ES-I3 (cell line): Measurements from ENCODE around the gene TRAF5.

Source experiments
- H3K36me3 ChIP-seq: 2 replicates; pipeline ENCODE4 v1.6.1; 2013; ENCODE audit warnings: mild to moderate bottlenecking, low read length, control low read depth, moderate library complexity; ENCODE audit not compliant: insufficient read depth
- H3K4me1 ChIP-seq: 2 replicates; pipeline ENCODE4 v1.6.1; 2013; ENCODE audit warnings: mild to moderate bottlenecking, control low read depth, low read length; ENCODE audit not compliant: insufficient read depth
- H3K9ac ChIP-seq: 2 replicates; pipeline ENCODE4 v1.6.1; 2013; ENCODE audit warnings: low read depth, mild to moderate bottlenecking, low read length, moderate library complexity
- H3K9me3 ChIP-seq: 2 replicates; pipeline ENCODE4 v1.6.1; 2013; ENCODE audit warnings: mild to moderate bottlenecking, low read length, moderate library complexity; ENCODE audit not compliant: control insufficient read depth, insufficient read depth

TRAF5 gene, protein sequence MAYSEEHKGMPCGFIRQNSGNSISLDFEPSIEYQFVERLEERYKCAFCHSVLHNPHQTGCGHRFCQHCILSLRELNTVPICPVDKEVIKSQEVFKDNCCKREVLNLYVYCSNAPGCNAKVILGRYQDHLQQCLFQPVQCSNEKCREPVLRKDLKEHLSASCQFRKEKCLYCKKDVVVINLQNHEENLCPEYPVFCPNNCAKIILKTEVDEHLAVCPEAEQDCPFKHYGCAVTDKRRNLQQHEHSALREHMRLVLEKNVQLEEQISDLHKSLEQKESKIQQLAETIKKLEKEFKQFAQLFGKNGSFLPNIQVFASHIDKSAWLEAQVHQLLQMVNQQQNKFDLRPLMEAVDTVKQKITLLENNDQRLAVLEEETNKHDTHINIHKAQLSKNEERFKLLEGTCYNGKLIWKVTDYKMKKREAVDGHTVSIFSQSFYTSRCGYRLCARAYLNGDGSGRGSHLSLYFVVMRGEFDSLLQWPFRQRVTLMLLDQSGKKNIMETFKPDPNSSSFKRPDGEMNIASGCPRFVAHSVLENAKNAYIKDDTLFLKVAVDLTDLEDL

GRCh38 chr1:211326528-211327345, at the start of gene TRAF5:
TSS of gene TRAF5 (plus strand) at chr1:211326833. CDS start at chr1:211353240, 26,407 bp downstream.
- Histone ChIP-seq H3K9me3 (no peaks in the 10 kb centered on the region), H3K36me3 (no peaks in the 10 kb centered on the region), H3K9ac (peak within 1 kb of the TSS; percentile 52), H3K4me1 (peaks cover 15% of the 10 kb centered on the region)

DNA sequence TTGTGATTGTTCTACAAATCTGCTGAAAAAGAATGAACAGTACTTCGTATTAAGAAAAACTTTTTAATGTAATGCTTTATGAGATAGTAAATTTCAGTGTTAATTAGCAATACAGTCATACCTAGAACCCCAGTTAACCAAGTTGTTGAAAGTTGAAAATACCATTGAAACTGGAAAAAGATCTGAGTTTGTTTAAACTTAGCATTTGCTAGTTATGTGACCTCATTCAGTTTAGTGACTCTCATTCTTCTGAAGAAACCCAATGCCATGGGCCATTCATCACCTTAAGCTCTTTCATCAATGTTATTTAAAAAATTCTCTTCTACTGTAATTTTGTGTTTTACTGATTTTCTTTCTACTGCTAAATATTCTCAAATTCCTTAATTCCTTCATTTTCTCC, 47.3 kb upstream of the TRAF5 start:
- Histone ChIP-seq H3K9ac (no peak overlapping the region), H3K9me3 (no peaks in the 10 kb centered on the region), H3K4me1 (peaks cover 7% of the 10 kb centered on the region; the same call in 1 of the 2 replicates), H3K36me3 (peaks cover 6% of the 10 kb centered on the region; the same call in 1 of the 2 replicates)

- no peaks in the 10 kb centered on the region for H3K9me3 ChIP-seq
- H3K4me1 ChIP-seq, result peaks cover 7% of the 10 kb centered on the region; the same call in 1 of the 2 replicates
- H3K9ac ChIP-seq, result no peak overlapping the region
- H3K36me3 ChIP-seq, result peaks cover 6% of the 10 kb centered on the region; the same call in 1 of the 2 replicates
These were observed 45.7 kb upstream of the TRAF5 start for GRCh38 chr1:211280910-211281309.

DNA sequence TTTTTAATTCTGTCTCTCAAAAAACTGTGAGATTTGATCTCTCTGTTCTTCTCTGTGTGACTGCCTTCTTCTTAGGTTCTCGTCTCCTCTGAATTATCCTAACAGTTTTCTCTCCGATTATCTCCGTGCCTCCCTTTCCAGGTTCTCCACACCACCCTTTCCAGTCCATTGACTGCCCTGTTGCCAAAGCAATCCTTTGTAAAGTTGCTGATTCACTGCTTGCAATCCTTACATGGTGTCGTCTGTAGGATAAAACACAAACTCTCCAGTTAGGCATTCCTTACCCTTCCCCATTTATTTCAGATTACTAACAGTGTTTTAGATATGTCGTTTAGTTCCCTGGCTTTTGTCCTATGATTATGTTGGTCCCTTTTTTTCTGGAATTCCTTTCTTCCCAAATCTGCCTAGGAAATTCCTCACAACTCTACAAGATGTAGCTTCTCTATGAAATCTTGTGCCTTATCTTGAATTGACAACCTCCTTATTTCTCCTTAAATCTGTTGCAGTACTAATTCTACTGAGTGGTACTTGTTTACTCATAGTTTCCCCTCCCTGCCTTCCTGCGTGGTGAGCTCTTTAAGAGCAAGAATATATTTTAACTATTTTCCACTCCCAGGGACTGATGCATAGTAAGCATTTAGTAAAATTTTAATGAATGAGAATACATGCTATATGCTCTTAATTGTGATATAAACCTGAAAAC, 45.2 kb upstream of the TRAF5 start:
- H3K9me3 ChIP-seq, result no peaks in the 10 kb centered on the region
- H3K4me1 ChIP-seq, result peaks cover 7% of the 10 kb centered on the region; the same call in 1 of the 2 replicates
- H3K9ac ChIP-seq, result no peak overlapping the region
- peaks cover 6% of the 10 kb centered on the region; the same call in 1 of the 2 replicates for H3K36me3 ChIP-seq

- no peak overlapping the region for H3K9ac ChIP-seq
- H3K4me1 ChIP-seq, result peaks cover 7% of the 10 kb centered on the region; the same call in 1 of the 2 replicates
- H3K36me3 ChIP-seq, result peaks cover 6% of the 10 kb centered on the region; the same call in 1 of the 2 replicates
- no peaks in the 10 kb centered on the region for H3K9me3 ChIP-seq
These were observed 44.6 kb upstream of the TRAF5 start for GRCh38 chr1:211282023-211282373.

DNA sequence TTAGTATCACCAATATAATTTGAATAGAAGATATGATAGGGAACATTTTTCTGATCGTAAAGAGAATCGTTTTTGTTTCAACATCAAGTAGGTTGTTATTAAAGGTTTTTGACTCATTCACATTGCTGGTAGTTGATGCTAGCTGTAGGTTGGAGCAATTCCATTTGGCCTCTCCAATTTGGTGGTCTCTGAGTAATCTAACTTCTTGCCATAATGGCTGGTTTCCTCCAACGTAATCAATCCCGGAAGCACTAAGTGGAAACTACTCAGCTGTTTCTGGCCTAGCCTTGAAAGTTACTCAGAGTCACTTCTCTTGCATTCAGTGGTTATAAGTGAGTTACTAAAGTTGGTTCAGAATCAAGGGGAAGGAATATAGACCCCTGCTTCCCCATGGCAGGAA, 41.4 kb upstream of the TRAF5 start:
- peaks cover 7% of the 10 kb centered on the region; the same call in 1 of the 2 replicates for H3K4me1 ChIP-seq
- no peak overlapping the region for H3K9ac ChIP-seq
- H3K36me3 ChIP-seq, result peaks cover 4% of the 10 kb centered on the region; the same call in 1 of the 2 replicates
- H3K9me3 ChIP-seq, result no peaks in the 10 kb centered on the region

DNA sequence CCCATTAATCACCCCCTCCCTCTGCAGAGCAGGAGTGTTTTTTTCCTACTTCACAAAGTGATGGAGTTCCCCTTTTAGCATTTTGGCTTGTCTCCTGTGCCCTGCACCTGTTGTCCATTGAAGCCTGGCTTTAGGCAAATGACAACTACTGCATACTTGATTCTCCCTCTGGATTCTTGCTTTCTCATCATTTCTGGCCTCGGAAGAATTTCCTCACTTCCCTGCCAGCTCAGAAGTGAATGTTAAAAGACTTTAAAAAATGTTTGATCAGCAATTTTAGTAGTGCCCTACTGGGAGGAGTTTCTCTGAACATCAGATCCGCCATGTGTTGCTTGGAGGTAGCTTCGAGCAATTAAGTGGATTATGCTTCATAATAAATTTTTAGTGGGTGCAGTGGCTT, 39.4 kb upstream of the TRAF5 start:
- H3K9me3 ChIP-seq, result no peaks in the 10 kb centered on the region
- H3K4me1 ChIP-seq, result no peaks in the 10 kb centered on the region
- no peak overlapping the region for H3K9ac ChIP-seq
- H3K36me3 ChIP-seq, result peaks cover 4% of the 10 kb centered on the region

GRCh38 chr1:211292411-211292810, 34.2 kb upstream of the TRAF5 start:
- H3K36me3 ChIP-seq, result peaks cover 4% of the 10 kb centered on the region
- H3K9ac ChIP-seq, result no peak overlapping the region

DNA sequence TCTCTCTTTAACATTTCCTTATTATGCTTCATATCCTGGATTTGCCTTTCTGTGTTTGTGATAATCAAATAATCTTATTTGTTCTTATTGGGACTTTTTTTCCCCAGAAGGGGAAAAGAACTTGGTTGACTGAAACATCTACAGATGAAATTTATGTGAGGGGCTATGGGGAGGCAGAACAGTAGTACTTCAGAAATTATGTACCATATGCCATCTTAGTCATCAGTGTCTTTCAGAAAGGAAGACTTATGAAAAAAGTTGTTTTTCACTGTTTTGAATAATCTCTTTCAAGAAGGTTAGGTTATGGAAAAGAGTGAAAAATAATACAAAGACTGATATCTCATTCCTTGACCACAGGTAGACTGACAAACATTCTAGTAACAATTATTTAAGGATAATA, 30.2 kb upstream of the TRAF5 start:
- H3K4me1 ChIP-seq, result peaks cover 10% of the 10 kb centered on the region; the same call in 1 of the 2 replicates
- no peak overlapping the region for H3K9ac ChIP-seq
- peaks cover 4% of the 10 kb centered on the region for H3K36me3 ChIP-seq
- H3K9me3 ChIP-seq, result no peaks in the 10 kb centered on the region

More at GRCh38 chr1:211292411-211292810, 34.2 kb upstream of the TRAF5 start:
- no peaks in the 10 kb centered on the region for H3K9me3 ChIP-seq
- 0 out of 2 replicates have a peak, but pooled peaks cover 5% of the 10 kb centered on the region for H3K4me1 ChIP-seq

DNA sequence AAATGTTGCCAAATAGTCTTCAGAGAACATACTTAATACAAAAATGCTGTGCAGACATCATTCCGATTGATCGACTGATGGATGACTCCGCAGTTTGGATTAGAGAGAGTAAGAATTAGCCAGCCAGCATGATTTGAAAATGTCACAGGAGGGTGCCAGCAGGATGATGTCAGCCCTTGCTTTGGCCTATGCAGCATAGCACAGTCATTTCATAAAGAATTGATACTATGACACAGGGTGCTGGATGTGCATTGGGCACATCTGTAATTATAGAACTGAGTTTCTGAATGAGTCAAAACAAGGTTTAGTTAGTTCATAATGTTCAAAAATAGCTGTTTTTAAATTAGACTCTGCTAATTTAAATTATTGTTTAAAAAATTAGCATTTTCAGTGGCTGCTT, 21.6 kb upstream of the TRAF5 start:
- no peak overlapping the region for H3K9ac ChIP-seq

GRCh38 chr1:211309617-211310016, 17.0 kb upstream of the TRAF5 start:
- peaks cover 3% of the 10 kb centered on the region; the same call in 1 of the 2 replicates for H3K4me1 ChIP-seq
- H3K9ac ChIP-seq, result no peak overlapping the region
- peaks cover 2% of the 10 kb centered on the region; the same call in 1 of the 2 replicates for H3K36me3 ChIP-seq
- no peaks in the 10 kb centered on the region for H3K9me3 ChIP-seq

More for the DNA sequence above, 21.6 kb upstream of the TRAF5 start:
- peaks cover 3% of the 10 kb centered on the region; the same call in 1 of the 2 replicates for H3K4me1 ChIP-seq
- no peaks in the 10 kb centered on the region; the same call in 1 of the 2 replicates for H3K36me3 ChIP-seq
- H3K9me3 ChIP-seq, result no peaks in the 10 kb centered on the region

DNA sequence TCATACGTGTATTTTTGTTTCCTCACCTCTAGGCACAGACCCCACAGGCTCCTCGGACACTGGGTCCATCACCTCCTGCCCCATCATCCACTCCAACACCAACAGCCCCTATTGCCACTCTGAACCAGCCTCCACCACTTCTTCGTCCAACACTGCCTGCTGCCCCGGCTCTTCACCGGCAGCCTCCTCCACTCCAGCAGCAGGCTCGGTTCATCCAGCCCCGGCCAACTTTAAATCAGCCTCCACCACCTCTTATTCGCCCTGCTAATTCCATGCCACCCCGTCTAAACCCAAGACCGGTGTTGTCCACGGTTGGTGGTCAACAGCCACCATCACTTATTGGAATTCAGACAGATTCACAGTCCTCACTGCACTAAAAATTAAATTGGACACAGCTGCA, 13.2 kb upstream of the TRAF5 start:
- Histone ChIP-seq H3K9ac (no peak overlapping the region), H3K4me1 (no peaks in the 10 kb centered on the region), H3K9me3 (no peaks in the 10 kb centered on the region), H3K36me3 (peaks cover 2% of the 10 kb centered on the region; the same call in 1 of the 2 replicates)

DNA sequence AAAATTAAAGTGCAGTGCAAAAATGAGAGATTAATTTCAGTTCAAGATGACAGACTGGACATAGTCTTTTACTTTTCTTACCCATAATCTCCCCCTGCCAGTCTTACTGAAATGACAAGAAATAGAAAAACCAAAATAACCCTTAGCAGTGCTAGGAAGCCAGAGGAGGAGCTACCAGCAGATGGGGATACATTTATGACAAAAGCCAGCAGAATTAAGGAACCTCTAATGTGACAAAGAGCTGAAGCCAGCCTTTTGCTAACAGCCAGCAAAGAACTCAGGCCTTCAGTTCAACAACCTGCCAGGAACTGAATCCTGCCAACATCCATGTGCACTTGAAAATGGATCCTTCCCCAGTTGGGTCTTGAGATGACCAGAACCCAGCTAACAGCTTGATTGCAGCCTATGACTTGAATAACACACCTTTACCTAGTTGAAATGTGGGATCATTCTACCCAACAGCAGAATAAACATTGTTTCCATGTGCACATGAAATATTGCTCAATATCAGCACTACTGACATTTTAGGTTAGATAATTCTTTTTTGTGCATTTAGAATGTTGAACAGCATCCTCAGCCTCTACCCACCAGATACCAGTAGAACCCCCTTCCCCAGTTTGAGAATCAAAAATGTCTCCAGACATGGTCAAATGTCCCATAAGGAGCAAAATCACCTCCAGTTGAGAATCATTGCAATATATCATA, 7.9 kb upstream of the TRAF5 start:
- Histone ChIP-seq H3K36me3 (no peaks in the 10 kb centered on the region), H3K9me3 (no peaks in the 10 kb centered on the region), H3K4me1 (no peaks in the 10 kb centered on the region), H3K9ac (no peak overlapping the region)
